A673 (cell line): ENCODE data around the gene MYL6B. TPM values are rescaled to one million over a fixed set of nuclear protein-coding genes. Genes with fewer than 3 reads are reported as not detected.
"Not testable (repeated sequence)": the region's sequence is repeated elsewhere in the genome, so short reads cannot be mapped to it uniquely, and the experiment has no call there.

Experiments used
- BruUV-seq: library from RNA; stranded (reverse); fragments of 400-500 nt; replicated peaks from 2 replicates; lab custom pipeline; 2021; lab: Mats Ljungman, UMichigan
- CTCF ChIA-PET: fragments of 300-600 bp; sonication (Branson Sonifier 250); formaldehyde crosslinking; loops from one replicate; lab custom pipeline; 2022; ENCODE audit warnings: antibody characterized with exemption; lab: Charles Lee
- POLR2A ChIA-PET: fragments of 300-600 bp; sonication (Branson Sonifier 250); formaldehyde crosslinking; loops from one replicate; lab custom pipeline; 2022; ENCODE audit warnings: antibody characterized with exemption; ENCODE audit not compliant: low non-redundant PET; lab: Charles Lee
- DNase-seq: peaks from one replicate; pipeline ENCODE4 v3.0.0-alpha.2; 2015; ENCODE audit warnings: low spot score
- H3K27ac ChIP-seq: fragments of 200-600 bp; sonication (generic); 2 replicates; pipeline ENCODE4 v1.5.1; 2016; ENCODE audit warnings: mixed run types, low read depth, mild to moderate bottlenecking, mixed read lengths, antibody characterized with exemption, low read length; ENCODE audit not compliant: poor library complexity, severe bottlenecking
- H3K27me3 ChIP-seq: fragments of 200-600 bp; sonication (generic); replicated peaks from 2 replicates; pipeline ENCODE4 v1.6.1; 2017; ENCODE audit warnings: mixed run types, low read depth, mild to moderate bottlenecking, mixed read lengths, antibody characterized with exemption, low read length; ENCODE audit not compliant: insufficient read depth, poor library complexity
- H3K36me3 ChIP-seq: fragments of 200-600 bp; sonication (generic); 2 replicates; pipeline ENCODE4 v1.6.1; 2016; ENCODE audit warnings: mixed run types, mild to moderate bottlenecking, mixed read lengths, antibody characterized with exemption, low read length; ENCODE audit not compliant: insufficient read depth, poor library complexity, severe bottlenecking
- H3K4me1 ChIP-seq: fragments of 200-600 bp; sonication (generic); 2 replicates; pipeline ENCODE4 v1.6.1; 2017; ENCODE audit warnings: mixed run types, mild to moderate bottlenecking, mixed read lengths, antibody characterized with exemption, low read length; ENCODE audit not compliant: insufficient read depth, poor library complexity, severe bottlenecking
- H3K4me3 ChIP-seq: fragments of 200-600 bp; sonication (generic); 2 replicates; pipeline ENCODE4 v1.5.1; 2016; ENCODE audit warnings: low read depth, mixed run types, mild to moderate bottlenecking, mixed read lengths, low read length; ENCODE audit not compliant: poor library complexity, severe bottlenecking
- H3K9me3 ChIP-seq: fragments of 200-600 bp; sonication (generic); 2 replicates; pipeline ENCODE4 v1.6.1; 2016; ENCODE audit warnings: mixed run types, low read depth, mild to moderate bottlenecking, mixed read lengths, antibody characterized with exemption, low read length; ENCODE audit not compliant: poor library complexity, severe bottlenecking
- CTCF ChIP-seq: fragments of 300-800, 200-600 bp; sonication (generic); conservative IDR thresholded peaks from 2 replicates; pipeline ENCODE4 v1.5.1; 2017; ENCODE audit warnings: low read depth, mild to moderate bottlenecking, antibody characterized with exemption, low read length, moderate library complexity, mixed read lengths
- EZH2 ChIP-seq: fragments of 200-600 bp; sonication (generic); IDR thresholded peaks from 2 replicates; pipeline ENCODE4 v1.6.1; 2017; ENCODE audit warnings: borderline replicate concordance, low read depth, mild to moderate bottlenecking, mixed read lengths, antibody characterized with exemption, low read length; ENCODE audit not compliant: poor library complexity, severe bottlenecking
- intact Hi-C: fragments of 100-400 bp; cut with micrococcal nuclease; formaldehyde crosslinking; loops from one replicate; pipeline ENCODE4 v1.10.0; 2022; ENCODE audit not compliant: unreplicated experiment
- total RNA-seq: library from RNA; stranded (reverse); gene quantifications from 2 replicates; pipeline ENCODE4 v1.2.3, GENCODE V29; 2021

MYL6B gene
- total RNA-seq, 1 experiment from 2014 or later = 180 TPM

- CTCF ChIA-PET = no interaction called here
- DNase-seq = no peak
- Histone ChIP-seq H3K9me3 (no peaks in the 10 kb centered on the region), H3K4me3 (no peak overlapping the region), H3K4me1 (peaks cover 4% of the 10 kb centered on the region), H3K27me3 (no peaks in the 10 kb centered on the region), H3K36me3 (peaks cover 55% of the 10 kb centered on the region), H3K27ac (peak overlapping the region; percentile 22)
- no TSS peak for BruUV-seq
- intact Hi-C loops = loop anchor here (10.0 kb wide), 1 partner anchor 521 kb away; the partner anchor contains the start of gene BAZ2A
- TF ChIP-seq CTCF = no peak
- no peak for TF ChIP-seq EZH2
- POLR2A ChIA-PET = no interaction called here
Measured at GRCh38 chr12:56114084-56114483, 38.3 kb upstream of the MYL6B start.

GRCh38 chr12:56115329-56115728 is 37.1 kb upstream of the MYL6B start:
- ChIA-PET CTCF (no interaction called here), POLR2A (no interaction called here)
- no peaks in the 10 kb centered on the region for H3K9me3 ChIP-seq
- intact Hi-C loops = loop anchor here (5.0 to 10.0 kb wide), 2 partner anchors 68 to 519 kb away; partner anchors contain the start of gene BAZ2A
- peak overlapping the region; percentile 95 for H3K27ac ChIP-seq
- peak overlapping the region; percentile 71 for H3K4me3 ChIP-seq
- BruUV-seq = no TSS peak
- TF ChIP-seq CTCF = no peak
- no peak for TF ChIP-seq EZH2
- H3K36me3 ChIP-seq = peaks cover 46% of the 10 kb centered on the region
- H3K4me1 ChIP-seq = peaks cover 13% of the 10 kb centered on the region
- H3K27me3 ChIP-seq = no peaks in the 10 kb centered on the region
- DNase-seq = no peak

GRCh38 chr12:56116267-56117081 is 35.9 kb upstream of the MYL6B start, which contains the start of gene RPL41:
RPL41 (plus strand) TSS chr12:56116633.
- peak; percentile 96 for DNase-seq
- CTCF ChIA-PET = no interaction called here
- POLR2A ChIA-PET = interaction anchor here (0.6 to 2.4 kb wide), 3 partner anchors 8 to 44 kb away, joined by 4 to 15 read pairs (median 5); partner anchors contain the start of gene PA2G4
- Histone ChIP-seq H3K27me3 (no peaks in the 10 kb centered on the region), H3K4me1 (peaks cover 13% of the 10 kb centered on the region), H3K9me3 (no peaks in the 10 kb centered on the region), H3K4me3 (peak within 1 kb of the TSS; percentile 71), H3K27ac (peak within 1 kb of the TSS; percentile 95), H3K36me3 (peaks cover 46% of the 10 kb centered on the region)
- intact Hi-C loops = loop anchor here (5.0 to 10.0 kb wide), 2 partner anchors 69 to 518 kb away; partner anchors contain the start of gene BAZ2A
- TF ChIP-seq CTCF (no peak), EZH2 (no peak)
- no TSS peak for BruUV-seq

- intact Hi-C loops = loop anchor here (5.0 to 10.0 kb wide), 2 partner anchors 70 to 518 kb away; partner anchors contain the start of gene BAZ2A
- TSS peak; percentile 95 for BruUV-seq
Measured at GRCh38 chr12:56117082-56117706, 35.2 kb upstream of the MYL6B start.

More at GRCh38 chr12:56117082-56117706, 35.2 kb upstream of the MYL6B start:
- Histone ChIP-seq H3K4me1 (peaks cover 13% of the 10 kb centered on the region), H3K27ac (peak overlapping the region; percentile 95), H3K36me3 (peaks cover 46% of the 10 kb centered on the region), H3K4me3 (peak overlapping the region; percentile 71)
- POLR2A ChIA-PET = interaction anchor here (0.6 to 2.4 kb wide), 4 partner anchors 7 to 245 kb away, joined by 4 to 15 read pairs (median 5); partner anchors contain the start of gene PA2G4
- CTCF ChIA-PET = interaction anchor here (1.1 to 1.6 kb wide), 3 partner anchors 11 to 73 kb away, joined by 3 to 17 read pairs (median 13); partner anchors contain the start of genes ESYT1, PA2G4 and SMARCC2
- H3K9me3 ChIP-seq, H3K27me3 ChIP-seq, DNase-seq: not testable (repeated sequence)
